H1 (cell line): ENCODE measurements around the gene CPT1A. TPM values are rescaled to one million over a fixed set of nuclear protein-coding genes. Genes with fewer than 3 reads are reported as not detected.

Experiments used
- CTCF ChIA-PET: fragments of 300-600 bp; sonication (Branson Sonifier 250); formaldehyde crosslinking; loops from one replicate; lab custom pipeline; 2021; ENCODE audit not compliant: partially characterized antibody; lab: Charles Lee
- POLR2A ChIA-PET: fragments of 300-600 bp; sonication (Branson Sonifier 250); formaldehyde crosslinking; loops from one replicate; lab custom pipeline; 2021; ENCODE audit warnings: inconsistent platforms; ENCODE audit not compliant: partially characterized antibody; lab: Charles Lee
- DNase-seq, 2 experiments: peaks; one replicate each; pipeline versions ENCODE4 v3.0.0 to v3.0.0-alpha.2; 2010 to 2022; ENCODE audit warnings: low spot score in 2 of 2, low read depth in 1 of 2, mixed read lengths in 1 of 2
- FAIRE-seq: peaks from 2 replicates; lab custom pipeline; 2011; peaks lifted over from hg19 to GRCh38; lab: Jason Lieb, UNC
- H2AFZ ChIP-seq: 2 replicates; pipeline ENCODE4 v1.8.1; 2012; ENCODE audit warnings: low read length, inconsistent platforms
- H2AK5ac ChIP-seq: 2 replicates; pipeline ENCODE4 v1.6.1; 2013; ENCODE audit warnings: low read depth, low read length
- H2BK120ac ChIP-seq: replicated peaks from 2 replicates; pipeline ENCODE3; 2013; ENCODE audit warnings: low read depth, low read length, inconsistent platforms
- H2BK12ac ChIP-seq: 2 replicates; pipeline ENCODE4 v1.6.1; 2013; ENCODE audit warnings: low read depth, low read length
- H2BK15ac ChIP-seq: 2 replicates; pipeline ENCODE4 v1.6.1; 2013; ENCODE audit warnings: low read length
- H2BK20ac ChIP-seq: 2 replicates; pipeline ENCODE4 v1.6.1; 2013; ENCODE audit warnings: low read length
- H2BK5ac ChIP-seq: 2 replicates; pipeline ENCODE4 v1.6.1; 2013; ENCODE audit warnings: low read depth, low read length
- H3K14ac ChIP-seq: 2 replicates; pipeline ENCODE4 v1.6.1; 2013; ENCODE audit warnings: inconsistent platforms; ENCODE audit not compliant: insufficient read length
- H3K18ac ChIP-seq: 2 replicates; pipeline ENCODE4 v1.6.1; 2013; ENCODE audit warnings: low read length; ENCODE audit errors: extremely low read depth
- H3K23ac ChIP-seq: 2 replicates; pipeline ENCODE4 v1.6.1; 2013; ENCODE audit warnings: inconsistent platforms; ENCODE audit not compliant: insufficient read length
- H3K23me2 ChIP-seq: 2 replicates; pipeline ENCODE4 v1.6.1; 2013; ENCODE audit warnings: low read depth, low read length
- H3K27ac ChIP-seq: 2 replicates; pipeline ENCODE4 v1.6.1; 2011; ENCODE audit warnings: low read depth, low read length, inconsistent platforms
- H3K27me3 ChIP-seq, 4 experiments: replicated peaks in 1 of 4; 1 replicate in 1 of 4; 2 replicates in 3 of 4; pipeline versions ENCODE4 v1.6.1 to v1.8.1; 2011 to 2013; ENCODE audit warnings: low read length in 3 of 4, mild to moderate bottlenecking in 3 of 4, inconsistent platforms in 2 of 4, mixed read lengths in 2 of 4, moderate library complexity in 1 of 4; ENCODE audit not compliant: control insufficient read depth in 3 of 4, insufficient read depth in 3 of 4; ENCODE audit errors: extremely low read depth in 1 of 4
- H3K36me3 ChIP-seq, 4 experiments: 2 replicates each; pipeline versions ENCODE4 v1.6.1 to v1.8.1; 2011 to 2013; ENCODE audit warnings: mild to moderate bottlenecking in 4 of 4, low read length in 3 of 4, moderate library complexity in 2 of 4, control low read depth in 1 of 4, inconsistent platforms in 1 of 4; ENCODE audit not compliant: insufficient read depth in 4 of 4, control insufficient read depth in 2 of 4
- H3K4ac ChIP-seq: replicated peaks from 2 replicates; pipeline ENCODE3; 2013; ENCODE audit warnings: low read length, low read depth, mixed read lengths, inconsistent platforms; ENCODE audit not compliant: insufficient read length
- H3K4me1 ChIP-seq, 4 experiments: replicated peaks in 1 of 4; 1 replicate in 1 of 4; 2 replicates in 3 of 4; pipeline versions ENCODE4 v1.6.1 to v1.8.1; 2011 to 2013; ENCODE audit warnings: low read length in 3 of 4, inconsistent platforms in 2 of 4, mixed read lengths in 1 of 4; ENCODE audit not compliant: insufficient read depth in 4 of 4, control insufficient read depth in 3 of 4
- H3K4me2 ChIP-seq, 2 experiments: 2 replicates each; pipeline versions ENCODE4 v1.6.1 to v1.8.1; 2011 to 2013; ENCODE audit warnings: low read depth in 2 of 2, low read length in 2 of 2, control low read depth in 1 of 2, inconsistent platforms in 1 of 2, mild to moderate bottlenecking in 1 of 2; ENCODE audit not compliant: insufficient read depth in 1 of 2
- H3K4me3 ChIP-seq, 4 experiments: fragments of 200-600, 300-600 bp in 1 of 4; sonication (generic), shearing (Covaris generic), sonication (Bioruptor Twin) in 1 of 4; 2 replicates each; pipeline versions ENCODE4 v1.5.1 to v1.8.1; 2011 to 2016; ENCODE audit warnings: low read length in 4 of 4, low read depth in 3 of 4, control low read depth in 2 of 4, inconsistent platforms in 2 of 4, mild to moderate bottlenecking in 2 of 4, mixed read lengths in 1 of 4, moderate library complexity in 1 of 4; ENCODE audit not compliant: insufficient read depth in 2 of 4; ENCODE audit errors: extremely low read depth in 1 of 4
- H3K56ac ChIP-seq: replicated peaks from 2 replicates; pipeline ENCODE3; 2013; ENCODE audit warnings: low read depth, mild to moderate bottlenecking, mixed read lengths, low read length, inconsistent platforms; ENCODE audit not compliant: insufficient read length
- H3K79me1 ChIP-seq: 2 replicates; pipeline ENCODE4 v1.6.1; 2013; ENCODE audit warnings: low read depth, low read length, control low read depth
- H3K79me2 ChIP-seq, 2 experiments: 2 replicates each; pipeline versions ENCODE4 v1.6.1 to v1.8.1; 2012 to 2013; ENCODE audit warnings: low read length in 2 of 2, mild to moderate bottlenecking in 2 of 2, inconsistent platforms in 1 of 2; ENCODE audit not compliant: insufficient read depth in 2 of 2, control insufficient read depth in 1 of 2
- H3K9ac ChIP-seq, 4 experiments: replicated peaks in 1 of 4; 1 replicate in 1 of 4; 2 replicates in 3 of 4; pipeline versions ENCODE4 v1.6.1 to v1.8.1; 2011 to 2013; ENCODE audit warnings: low read depth in 3 of 4, low read length in 3 of 4, control low read depth in 2 of 4, mild to moderate bottlenecking in 2 of 4, moderate library complexity in 2 of 4, inconsistent platforms in 1 of 4; ENCODE audit errors: extremely low read depth in 1 of 4
- H3K9me3 ChIP-seq, 2 experiments: 2 replicates each; pipeline versions ENCODE4 v1.6.1 to v1.8.1; 2012 to 2013; ENCODE audit warnings: mild to moderate bottlenecking in 2 of 2, moderate library complexity in 2 of 2, control low read depth in 1 of 2, inconsistent platforms in 1 of 2, low read depth in 1 of 2, low read length in 1 of 2, mixed read lengths in 1 of 2; ENCODE audit not compliant: insufficient read depth in 2 of 2
- H4K20me1 ChIP-seq, 2 experiments: replicated peaks in 1 of 2; 2 replicates each; pipeline versions ENCODE3 to v1.8.1; 2011 to 2013; ENCODE audit warnings: inconsistent platforms in 2 of 2, low read length in 2 of 2, mild to moderate bottlenecking in 1 of 2; ENCODE audit not compliant: insufficient read depth in 2 of 2, control insufficient read depth in 1 of 2
- H4K5ac ChIP-seq: 2 replicates; pipeline ENCODE4 v1.6.1; 2013; ENCODE audit warnings: low read length, low read depth, mixed read lengths, inconsistent platforms; ENCODE audit not compliant: insufficient read length
- H4K8ac ChIP-seq: 2 replicates; pipeline ENCODE4 v1.8.0; 2013; ENCODE audit warnings: mild to moderate bottlenecking, moderate library complexity, low read length, inconsistent platforms; ENCODE audit not compliant: insufficient read depth; ENCODE audit errors: extremely low read depth
- H4K91ac ChIP-seq: replicated peaks from 2 replicates; pipeline ENCODE3; 2013; ENCODE audit warnings: low read length, mixed read lengths, inconsistent platforms; ENCODE audit not compliant: insufficient read length
- ASH2L ChIP-seq: fragments of 200-600, 300-600 bp; sonication (generic); IDR thresholded peaks from one replicate; pipeline ENCODE4 v1.7.1; 2017; ENCODE audit warnings: low read length
- HDAC2 ChIP-seq, 2 experiments: fragments of 300-600 bp in 1 of 2; sonication (generic) in 1 of 2; IDR thresholded peaks; 2 replicates each; pipeline ENCODE4 v1.6.1; 2011 to 2012; ENCODE audit warnings: low read depth in 2 of 2, low read length in 2 of 2, mild to moderate bottlenecking in 2 of 2, moderate library complexity in 2 of 2, borderline replicate concordance in 1 of 2, inconsistent platforms in 1 of 2
- RBBP5 ChIP-seq: IDR thresholded peaks from 2 replicates; pipeline ENCODE4 v1.7.1; 2012; ENCODE audit warnings: low read depth, mild to moderate bottlenecking, inconsistent platforms, low read length, moderate library complexity, borderline replicate concordance
- SAP30 ChIP-seq: fragments of 300-600 bp; sonication (generic); IDR thresholded peaks from 2 replicates; pipeline ENCODE4 v1.7.1; 2012; ENCODE audit warnings: low read length, moderate library complexity, mild to moderate bottlenecking, inconsistent platforms; ENCODE audit not compliant: insufficient read depth, insufficient replicate concordance
- SP2 ChIP-seq: IDR thresholded peaks from 2 replicates; pipeline ENCODE4 v1.6.1; 2012; ENCODE audit warnings: mild to moderate bottlenecking, low read length, inconsistent platforms
- TBP ChIP-seq: IDR thresholded peaks from 2 replicates; pipeline ENCODE4 v1.6.1; 2011; ENCODE audit warnings: low read depth, low read length, improper control_type of control experiment
- WGBS, 2 experiments: shearing (Covaris generic) in 1 of 2; methylation state at CpG; one replicate each; pipeline versions ENCODE4 v1.1.6 to v1.1.7; 2013 to 2015; ENCODE audit warnings: low lambda C conversion rate in 2 of 2, mixed read lengths in 2 of 2, inconsistent platforms in 1 of 2, low coverage in 1 of 2, missing lambda C conversion rate in 1 of 2; ENCODE audit not compliant: insufficient replicate concordance in 2 of 2, insufficient coverage in 1 of 2, insufficient read length in 1 of 2; ENCODE audit errors: extremely low coverage in 1 of 2, missing lambda C conversion rate in 1 of 2; 5-methylcytosine and 5-hydroxymethylcytosine counted together
- polyA plus RNA-seq, 7 experiments: library from polyadenylated mRNA; depleted of rRNA in 3 of 7; stranded (reverse) in 5 of 7; unstranded in 2 of 7; fragments of >200 nt in 5 of 7; fragments of 200-250 nt in 2 of 7; gene quantifications; 1 replicate in 5 of 7; 2 replicates in 1 of 7; 4 replicates in 1 of 7; pipeline versions ENCODE4 v1.2.1 to v1.2.3, GENCODE V29; 2011 to 2013; ENCODE audit warnings: missing spikeins in 2 of 7, mixed read lengths in 2 of 7
- total RNA-seq: library from RNA; stranded (reverse); fragmentation: NEBNext Ultra II Directional; extraction: Animal tissue kit (Norgen Biotek cat#: 25700); gene quantifications from 2 replicates; pipeline ENCODE4 v1.2.1, GENCODE V29; 2021

The CPT1A gene
- total and polyA plus RNA-seq, 2 of the 8 experiments (the other 6 are each of a cell fraction or from before 2014, with no cell fraction given), result 2.9 to 12.2 TPM

DNA sequence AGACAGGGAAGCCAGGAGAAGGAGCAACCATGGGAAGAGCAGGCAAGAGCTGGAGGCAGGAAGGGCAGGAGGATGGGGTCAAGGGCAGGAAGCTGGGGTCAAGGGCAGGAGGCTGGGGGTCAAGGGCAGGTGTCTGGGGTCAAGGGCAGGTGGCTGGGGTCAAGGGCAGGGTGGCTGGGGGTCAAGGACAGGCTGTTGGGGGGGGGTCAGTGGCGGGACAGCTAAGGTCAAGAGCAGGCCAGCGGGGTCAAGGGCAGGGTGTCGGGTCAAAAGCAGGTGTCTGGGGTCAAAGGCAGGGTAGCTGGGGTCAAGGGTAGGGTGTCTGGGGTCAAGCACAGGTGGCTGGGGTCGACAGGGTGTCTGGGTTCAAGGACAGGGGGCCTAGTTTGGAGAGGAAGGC lies 24.2 kb downstream of the CPT1A start:
- H4K8ac ChIP-seq, result no peak overlapping the region
- H3K14ac ChIP-seq, result no peak overlapping the region
- no peak overlapping the region for H2AFZ ChIP-seq
- H2BK5ac ChIP-seq, result no peak overlapping the region
- H3K4me2 ChIP-seq, result no peak overlapping the region
- no peaks in the 10 kb centered on the region for H3K27me3 ChIP-seq
- TF ChIP-seq SP2 (no peak), RBBP5 (no peak), ASH2L (no peak), TBP (no peak), HDAC2 (IDR thresholded peaks at IDR 0.05; ENCODE audit: borderline replicate concordance in 1 of 2, low read depth in 2 of 2, low read length in 2 of 2) (no peak), SAP30 (no peak)
- ChIA-PET POLR2A (interaction anchor here (1.5 kb wide), 2 partner anchors 11 to 92 kb away, joined by 4 to 5 read pairs; no protein-coding TSS in a partner anchor), CTCF (interaction anchor here (0.5 to 8.6 kb wide), 8 partner anchors 9 to 1465 kb away, joined by 3 to 63 read pairs (median 4); no protein-coding TSS in a partner anchor)
- no peaks in the 10 kb centered on the region for H3K36me3 ChIP-seq
- no peak overlapping the region for H3K9ac ChIP-seq
- H4K20me1 ChIP-seq, result peaks cover 0 to 5% of the 10 kb centered on the region in 2 experiments
- no peak overlapping the region for H2BK15ac ChIP-seq
- no peak overlapping the region for H3K23ac ChIP-seq
- 88% methylated on average over 1 of the region's 4 CpGs; no CpG with 5 or more reads in 1 of the 2 experiments for WGBS, 2 experiments
- H3K27ac ChIP-seq, result no peak overlapping the region
- no peak overlapping the region for H4K5ac ChIP-seq
- H4K91ac ChIP-seq, result no peak overlapping the region
- no peak overlapping the region for H3K4me3 ChIP-seq
- H2BK20ac ChIP-seq, result no peak overlapping the region
- no peak overlapping the region for H2AK5ac ChIP-seq
- FAIRE-seq (no peak), DNase-seq (no peak)
- no peaks in the 10 kb centered on the region for H3K79me1 ChIP-seq
- H2BK120ac ChIP-seq, result no peak overlapping the region
- H3K18ac ChIP-seq, result no peak overlapping the region
- peaks cover 6% of the 10 kb centered on the region; the same call in 1 of the 2 replicates for H3K23me2 ChIP-seq
- no peak overlapping the region for H3K56ac ChIP-seq
- no peak overlapping the region for H3K4ac ChIP-seq
- peaks cover 0 to 2% (median 0%) of the 10 kb centered on the region in 4 experiments; a peak in 3 of 7 replicates for H3K4me1 ChIP-seq
- H2BK12ac ChIP-seq, result 0 out of 2 replicates have a peak overlapping the region, but pooled peaks have one; percentile 71
- H3K9me3 ChIP-seq, result no peaks in the 10 kb centered on the region
- no peaks in the 10 kb centered on the region for H3K79me2 ChIP-seq
